ENCODE results near the gene PTCSC3. TPM values are rescaled to one million over a fixed set of nuclear protein-coding genes. Genes with fewer than 3 reads are reported as not detected.
"Not testable (repeated sequence)": the region's sequence is repeated elsewhere in the genome, so short reads cannot be mapped to it uniquely, and the experiment has no call there.

PTCSC3 gene
- total RNA-seq, 1 donor from 2014 or later = not detected

GRCh38 chr14:36111822-36112583 is 64.5 kb downstream of the PTCSC3 start:
- TF ChIP-seq, protein P1, sequence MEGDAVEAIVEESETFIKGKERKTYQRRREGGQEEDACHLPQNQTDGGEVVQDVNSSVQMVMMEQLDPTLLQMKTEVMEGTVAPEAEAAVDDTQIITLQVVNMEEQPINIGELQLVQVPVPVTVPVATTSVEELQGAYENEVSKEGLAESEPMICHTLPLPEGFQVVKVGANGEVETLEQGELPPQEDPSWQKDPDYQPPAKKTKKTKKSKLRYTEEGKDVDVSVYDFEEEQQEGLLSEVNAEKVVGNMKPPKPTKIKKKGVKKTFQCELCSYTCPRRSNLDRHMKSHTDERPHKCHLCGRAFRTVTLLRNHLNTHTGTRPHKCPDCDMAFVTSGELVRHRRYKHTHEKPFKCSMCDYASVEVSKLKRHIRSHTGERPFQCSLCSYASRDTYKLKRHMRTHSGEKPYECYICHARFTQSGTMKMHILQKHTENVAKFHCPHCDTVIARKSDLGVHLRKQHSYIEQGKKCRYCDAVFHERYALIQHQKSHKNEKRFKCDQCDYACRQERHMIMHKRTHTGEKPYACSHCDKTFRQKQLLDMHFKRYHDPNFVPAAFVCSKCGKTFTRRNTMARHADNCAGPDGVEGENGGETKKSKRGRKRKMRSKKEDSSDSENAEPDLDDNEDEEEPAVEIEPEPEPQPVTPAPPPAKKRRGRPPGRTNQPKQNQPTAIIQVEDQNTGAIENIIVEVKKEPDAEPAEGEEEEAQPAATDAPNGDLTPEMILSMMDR (IDR thresholded peaks at IDR 0.05; ENCODE audit: partially characterized antibody, unreplicated experiment) = no peak
- H3K27me3 Mint-ChIP-seq (ENCODE audit: unreplicated experiment) = no peaks in the 10 kb centered on the region
- no peak for DNase-seq
- no peaks in the 10 kb centered on the region for H3K4me1 Mint-ChIP-seq (ENCODE audit: low read depth, unreplicated experiment)
- H3K4me3 Mint-ChIP-seq (ENCODE audit: unreplicated experiment) = no peak overlapping the region
- no peaks in the 10 kb centered on the region for H3K36me3 Mint-ChIP-seq (ENCODE audit: unreplicated experiment)
- H3K9me3 Mint-ChIP-seq (ENCODE audit: unreplicated experiment) = no peaks in the 10 kb centered on the region
- no peak overlapping the region for H3K27ac Mint-ChIP-seq (ENCODE audit: unreplicated experiment)

DNA sequence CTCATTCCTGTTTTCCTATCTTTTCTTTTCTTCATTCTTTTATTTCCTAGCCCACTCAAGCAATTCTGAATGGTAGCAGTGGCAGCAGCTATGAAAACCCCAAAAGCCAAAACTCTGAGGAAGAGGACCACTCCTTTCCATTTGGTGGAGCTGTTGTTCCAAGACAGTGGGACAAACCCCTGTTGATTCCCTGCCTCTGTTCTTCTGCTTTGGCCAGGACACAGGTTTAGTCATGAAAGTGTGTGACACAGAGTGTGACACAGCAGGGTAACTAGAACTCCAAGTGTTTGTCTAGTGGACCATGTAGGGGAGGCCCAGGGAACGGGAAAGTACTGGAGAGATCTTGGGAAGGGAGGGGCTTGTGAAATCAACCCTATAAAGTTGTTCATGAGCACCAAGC is 71.1 kb downstream of the PTCSC3 start:
- Mint-ChIP-seq H3K9me3 (ENCODE audit: unreplicated experiment) (no peaks in the 10 kb centered on the region), H3K4me3 (ENCODE audit: unreplicated experiment) (no peak overlapping the region), H3K27ac (ENCODE audit: unreplicated experiment) (no peak overlapping the region), H3K27me3 (ENCODE audit: unreplicated experiment) (no peaks in the 10 kb centered on the region), H3K36me3 (ENCODE audit: unreplicated experiment) (no peaks in the 10 kb centered on the region), H3K4me1 (ENCODE audit: low read depth, unreplicated experiment) (no peaks in the 10 kb centered on the region)
- no peak for DNase-seq
- TF ChIP-seq, protein P1 (IDR thresholded peaks at IDR 0.05; ENCODE audit: partially characterized antibody, unreplicated experiment) = no peak

GRCh38 chr14:36104258-36104657 is 72.3 kb downstream of the PTCSC3 start:
- H3K4me3 Mint-ChIP-seq (ENCODE audit: unreplicated experiment); DNase-seq; H3K4me1 Mint-ChIP-seq (ENCODE audit: low read depth, unreplicated experiment); H3K9me3 Mint-ChIP-seq (ENCODE audit: unreplicated experiment); H3K27ac Mint-ChIP-seq (ENCODE audit: unreplicated experiment); H3K36me3 Mint-ChIP-seq (ENCODE audit: unreplicated experiment); H3K27me3 Mint-ChIP-seq (ENCODE audit: unreplicated experiment): not testable (repeated sequence)

DNA sequence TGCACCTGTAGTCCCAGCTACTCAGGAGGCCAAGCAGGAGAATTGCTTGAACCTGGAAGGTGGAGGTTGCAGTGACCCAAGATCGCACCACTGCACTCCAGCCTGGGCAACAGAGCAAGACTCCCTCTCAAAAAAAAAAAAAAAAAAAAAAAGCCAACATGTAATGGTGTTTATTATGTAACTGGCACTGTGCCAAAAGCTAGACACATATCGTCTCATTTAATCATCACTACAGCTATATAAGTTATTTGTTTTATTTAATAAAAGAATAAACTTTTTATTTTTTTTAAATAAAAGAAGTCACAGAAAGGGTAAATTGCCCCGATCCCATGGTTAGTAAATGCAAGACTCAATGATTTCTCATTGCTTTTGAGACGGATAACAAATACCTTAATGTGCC is 76.9 kb downstream of the PTCSC3 start:
- no peak overlapping the region for H3K4me3 Mint-ChIP-seq (ENCODE audit: unreplicated experiment)
- TF ChIP-seq, protein P1 (IDR thresholded peaks at IDR 0.05; ENCODE audit: partially characterized antibody, unreplicated experiment) = no peak

GRCh38 chr14:36097356-36097755 is 79.2 kb downstream of the PTCSC3 start:
- peaks cover 2% of the 10 kb centered on the region for H3K4me1 Mint-ChIP-seq (ENCODE audit: low read depth, unreplicated experiment)
- H3K9me3 Mint-ChIP-seq (ENCODE audit: unreplicated experiment) = no peaks in the 10 kb centered on the region
- no peak overlapping the region for H3K27ac Mint-ChIP-seq (ENCODE audit: unreplicated experiment)
- no peaks in the 10 kb centered on the region for H3K36me3 Mint-ChIP-seq (ENCODE audit: unreplicated experiment)
- no peak for DNase-seq
- no peaks in the 10 kb centered on the region for H3K27me3 Mint-ChIP-seq (ENCODE audit: unreplicated experiment)
- no peak overlapping the region for H3K4me3 Mint-ChIP-seq (ENCODE audit: unreplicated experiment)
- TF ChIP-seq, protein P1 (IDR thresholded peaks at IDR 0.05; ENCODE audit: partially characterized antibody, unreplicated experiment) = no peak

More for the DNA sequence above, 76.9 kb downstream of the PTCSC3 start:
- H3K9me3 Mint-ChIP-seq (ENCODE audit: unreplicated experiment) = no peaks in the 10 kb centered on the region
- H3K27ac Mint-ChIP-seq (ENCODE audit: unreplicated experiment) = no peak overlapping the region
- no peaks in the 10 kb centered on the region for H3K27me3 Mint-ChIP-seq (ENCODE audit: unreplicated experiment)
- no peak for DNase-seq
- H3K36me3 Mint-ChIP-seq (ENCODE audit: unreplicated experiment) = no peaks in the 10 kb centered on the region
- peaks cover 2% of the 10 kb centered on the region for H3K4me1 Mint-ChIP-seq (ENCODE audit: low read depth, unreplicated experiment)

Data from glutamatergic neuron (in vitro differentiated cells).